HCT116 (cell line): ENCODE measurements around the gene TBC1D8.

ENCODE experiments used
- ELF1 ChIP-seq: IDR thresholded peaks from 2 replicates; pipeline ENCODE4 v1.6.1; 2012; ENCODE audit warnings: low read depth, borderline replicate concordance
- POLR2AphosphoS5 ChIP-seq: IDR thresholded peaks from 2 replicates; pipeline ENCODE4 v1.6.1; 2011; ENCODE audit warnings: mild to moderate bottlenecking, low read depth, low read length, moderate library complexity
- REST ChIP-seq: IDR thresholded peaks from 2 replicates; pipeline ENCODE4 v1.6.1; 2012; ENCODE audit warnings: low read depth
- TF ChIP-seq, protein P1 (sequence below), 3 experiments: fragments of 200-600 bp in 1 of 3; sonication (generic) in 1 of 3; IDR thresholded peaks in 2 of 3; conservative IDR thresholded peaks in 1 of 3; 2 replicates each; pipeline ENCODE4 v1.5.1; 2012 to 2017; ENCODE audit warnings: low read depth in 2 of 3, low read length in 2 of 3, antibody characterized with exemption in 1 of 3, borderline replicate concordance in 1 of 3, control low read depth in 1 of 3, mild to moderate bottlenecking in 1 of 3, mixed read lengths in 1 of 3, mixed run types in 1 of 3, moderate library complexity in 1 of 3; ENCODE audit not compliant: insufficient read depth in 1 of 3

- TF ChIP-seq, protein P1, sequence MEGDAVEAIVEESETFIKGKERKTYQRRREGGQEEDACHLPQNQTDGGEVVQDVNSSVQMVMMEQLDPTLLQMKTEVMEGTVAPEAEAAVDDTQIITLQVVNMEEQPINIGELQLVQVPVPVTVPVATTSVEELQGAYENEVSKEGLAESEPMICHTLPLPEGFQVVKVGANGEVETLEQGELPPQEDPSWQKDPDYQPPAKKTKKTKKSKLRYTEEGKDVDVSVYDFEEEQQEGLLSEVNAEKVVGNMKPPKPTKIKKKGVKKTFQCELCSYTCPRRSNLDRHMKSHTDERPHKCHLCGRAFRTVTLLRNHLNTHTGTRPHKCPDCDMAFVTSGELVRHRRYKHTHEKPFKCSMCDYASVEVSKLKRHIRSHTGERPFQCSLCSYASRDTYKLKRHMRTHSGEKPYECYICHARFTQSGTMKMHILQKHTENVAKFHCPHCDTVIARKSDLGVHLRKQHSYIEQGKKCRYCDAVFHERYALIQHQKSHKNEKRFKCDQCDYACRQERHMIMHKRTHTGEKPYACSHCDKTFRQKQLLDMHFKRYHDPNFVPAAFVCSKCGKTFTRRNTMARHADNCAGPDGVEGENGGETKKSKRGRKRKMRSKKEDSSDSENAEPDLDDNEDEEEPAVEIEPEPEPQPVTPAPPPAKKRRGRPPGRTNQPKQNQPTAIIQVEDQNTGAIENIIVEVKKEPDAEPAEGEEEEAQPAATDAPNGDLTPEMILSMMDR (IDR thresholded peaks at IDR 0.05 in 2 of 3, conservative IDR thresholded peaks at IDR 0.05 in 1 of 3; ENCODE audit: borderline replicate concordance in 1 of 3, insufficient read depth in 1 of 3, low read depth in 2 of 3, low read length in 2 of 3), result no peak
- TF ChIP-seq POLR2AphosphoS5, result no peak
- no peak for TF ChIP-seq REST
- no peak for TF ChIP-seq ELF1
Measured at GRCh38 chr2:101096619-101097142, 54.5 kb downstream of the TBC1D8 start.
